ENCODE results near the gene GRAP.
"Not testable (repeated sequence)": the region's sequence is repeated elsewhere in the genome, so short reads cannot be mapped to it uniquely, and the experiment has no call there.

The GRAP gene

DNA sequence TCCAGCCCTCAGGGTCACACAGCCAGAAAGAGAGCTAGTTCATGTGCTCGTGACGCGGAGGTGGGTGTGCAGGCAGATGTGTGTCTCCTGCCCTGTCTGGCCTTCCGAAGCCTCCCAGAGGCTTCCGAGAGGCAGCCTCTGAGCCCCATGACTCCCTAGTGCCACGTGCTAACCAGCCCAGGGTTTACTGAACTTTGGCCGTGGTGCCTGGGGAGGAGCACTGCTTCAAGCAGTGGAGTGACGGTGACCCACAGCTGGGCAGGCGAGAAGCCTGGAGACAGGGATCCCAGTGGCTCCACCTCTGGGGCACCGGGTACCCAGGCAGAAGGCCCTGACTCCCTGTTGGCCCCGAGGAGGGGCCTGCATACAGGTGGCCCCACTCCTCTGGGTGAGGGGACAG is 18.1 kb downstream of the GRAP start:
- H3K4me3 Mint-ChIP-seq; H3K27me3 Mint-ChIP-seq; H3K36me3 Mint-ChIP-seq (ENCODE audit: low read depth); H3K27ac Mint-ChIP-seq; H3K9me3 Mint-ChIP-seq: not testable (repeated sequence)
- H3K4me1 Mint-ChIP-seq (ENCODE audit: low read depth): peaks cover 13% of the 10 kb centered on the region

- H3K36me3 Mint-ChIP-seq (ENCODE audit: low read depth): no peaks in the 10 kb centered on the region
Measured at GRCh38 chr17:19024101-19025078, 22.4 kb downstream of the GRAP start.

GRCh38 chr17:19023209-19023999 is 23.4 kb downstream of the GRAP start:
- H3K27me3 Mint-ChIP-seq: no peaks in the 10 kb centered on the region
- peaks cover 4% of the 10 kb centered on the region for H3K36me3 Mint-ChIP-seq (ENCODE audit: low read depth)
- H3K27ac Mint-ChIP-seq: no peak overlapping the region
- H3K4me1 Mint-ChIP-seq (ENCODE audit: low read depth): peaks cover 13% of the 10 kb centered on the region
- no peaks in the 10 kb centered on the region for H3K9me3 Mint-ChIP-seq
- H3K4me3 Mint-ChIP-seq: no peak overlapping the region

More at GRCh38 chr17:19024101-19025078, 22.4 kb downstream of the GRAP start:
- no peaks in the 10 kb centered on the region for H3K27me3 Mint-ChIP-seq
- no peaks in the 10 kb centered on the region for H3K9me3 Mint-ChIP-seq
- H3K4me3 Mint-ChIP-seq: no peak overlapping the region
- H3K27ac Mint-ChIP-seq: peak overlapping the region; percentile 38
- peaks cover 13% of the 10 kb centered on the region for H3K4me1 Mint-ChIP-seq (ENCODE audit: low read depth)

- no peak overlapping the region for H3K4me3 Mint-ChIP-seq
- no peak overlapping the region for H3K27ac Mint-ChIP-seq
- H3K36me3 Mint-ChIP-seq (ENCODE audit: low read depth): peaks cover 4% of the 10 kb centered on the region
- no peaks in the 10 kb centered on the region for H3K27me3 Mint-ChIP-seq
- peaks cover 13% of the 10 kb centered on the region for H3K4me1 Mint-ChIP-seq (ENCODE audit: low read depth)
- H3K9me3 Mint-ChIP-seq: no peaks in the 10 kb centered on the region
Measured at GRCh38 chr17:19022747-19023146, 24.0 kb downstream of the GRAP start.

- Mint-ChIP-seq H3K4me3 (no peak overlapping the region), H3K27ac (no peak overlapping the region), H3K9me3 (no peaks in the 10 kb centered on the region), H3K27me3 (no peaks in the 10 kb centered on the region), H3K36me3 (ENCODE audit: low read depth) (peaks cover 4% of the 10 kb centered on the region), H3K4me1 (ENCODE audit: low read depth) (peaks cover 13% of the 10 kb centered on the region)
Measured at GRCh38 chr17:19022128-19022527, 24.6 kb downstream of the GRAP start.

DNA sequence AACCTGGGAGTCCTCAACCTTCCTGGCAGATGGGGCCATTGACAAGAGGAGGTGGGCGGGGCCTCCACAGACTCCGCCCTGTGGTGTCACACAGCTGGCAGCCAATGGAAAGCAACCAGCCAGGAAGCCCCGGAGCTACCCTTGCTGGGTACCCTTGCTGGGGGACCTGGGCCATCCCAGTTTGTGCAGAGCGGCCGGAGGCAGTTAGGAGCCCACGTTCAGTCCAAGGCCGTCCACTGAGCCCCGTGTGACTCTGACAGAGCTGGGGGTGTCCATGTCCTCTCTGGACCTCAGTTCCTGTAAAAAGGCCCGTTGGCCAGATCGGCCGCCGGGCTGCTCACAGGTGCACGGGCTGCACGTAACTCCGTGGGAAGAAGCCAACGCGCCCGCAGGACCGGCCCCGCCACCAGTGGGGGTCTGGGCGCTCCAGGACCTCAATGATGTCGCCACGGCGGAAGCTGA is 25.1 kb downstream of the GRAP start:
- H3K36me3 Mint-ChIP-seq (ENCODE audit: low read depth): peaks cover 4% of the 10 kb centered on the region
- no peak overlapping the region for H3K27ac Mint-ChIP-seq
- no peaks in the 10 kb centered on the region for H3K27me3 Mint-ChIP-seq
- H3K4me3 Mint-ChIP-seq: no peak overlapping the region
- peaks cover 13% of the 10 kb centered on the region for H3K4me1 Mint-ChIP-seq (ENCODE audit: low read depth)
- no peaks in the 10 kb centered on the region for H3K9me3 Mint-ChIP-seq

DNA sequence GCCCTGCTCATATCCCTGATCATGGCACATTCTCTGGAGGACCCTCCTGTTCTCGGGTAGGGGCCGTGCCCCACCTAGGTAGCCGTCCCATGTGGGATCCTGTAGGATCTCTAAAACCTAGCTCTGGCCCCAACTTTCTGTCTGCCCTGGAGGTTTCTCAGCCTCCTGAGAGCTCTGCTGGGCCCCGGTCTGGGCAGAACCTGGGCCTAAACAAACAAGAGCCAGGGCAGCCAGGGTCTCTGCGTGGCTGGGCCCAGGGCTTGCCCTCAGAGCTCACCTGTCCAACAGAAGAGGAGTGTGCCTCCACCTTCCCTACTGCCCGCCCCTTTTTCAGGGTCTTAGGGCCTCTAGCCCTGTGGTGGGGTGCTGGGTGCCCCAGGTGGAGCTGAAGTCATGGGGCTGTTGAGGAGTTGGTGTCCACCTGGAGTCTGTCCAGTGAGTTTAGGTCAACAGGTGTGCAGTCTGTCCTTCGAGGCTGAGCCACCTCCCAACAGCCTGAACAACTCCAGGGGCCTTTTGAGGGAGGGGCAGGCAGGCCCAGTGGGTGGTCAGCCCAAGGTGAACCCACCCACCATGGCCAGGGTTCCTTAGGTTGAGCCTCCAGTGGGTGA is 25.6 kb downstream of the GRAP start:
- H3K36me3 Mint-ChIP-seq (ENCODE audit: low read depth); H3K27ac Mint-ChIP-seq; H3K9me3 Mint-ChIP-seq; H3K27me3 Mint-ChIP-seq; H3K4me3 Mint-ChIP-seq: not testable (repeated sequence)
- peaks cover 13% of the 10 kb centered on the region for H3K4me1 Mint-ChIP-seq (ENCODE audit: low read depth)

GRCh38 chr17:19020016-19020415 is 26.7 kb downstream of the GRAP start:
- Mint-ChIP-seq H3K4me3 (no peak overlapping the region), H3K36me3 (ENCODE audit: low read depth) (peaks cover 4% of the 10 kb centered on the region), H3K4me1 (ENCODE audit: low read depth) (peaks cover 13% of the 10 kb centered on the region), H3K27ac (peak overlapping the region; percentile 37), H3K27me3 (no peaks in the 10 kb centered on the region), H3K9me3 (no peaks in the 10 kb centered on the region)

DNA sequence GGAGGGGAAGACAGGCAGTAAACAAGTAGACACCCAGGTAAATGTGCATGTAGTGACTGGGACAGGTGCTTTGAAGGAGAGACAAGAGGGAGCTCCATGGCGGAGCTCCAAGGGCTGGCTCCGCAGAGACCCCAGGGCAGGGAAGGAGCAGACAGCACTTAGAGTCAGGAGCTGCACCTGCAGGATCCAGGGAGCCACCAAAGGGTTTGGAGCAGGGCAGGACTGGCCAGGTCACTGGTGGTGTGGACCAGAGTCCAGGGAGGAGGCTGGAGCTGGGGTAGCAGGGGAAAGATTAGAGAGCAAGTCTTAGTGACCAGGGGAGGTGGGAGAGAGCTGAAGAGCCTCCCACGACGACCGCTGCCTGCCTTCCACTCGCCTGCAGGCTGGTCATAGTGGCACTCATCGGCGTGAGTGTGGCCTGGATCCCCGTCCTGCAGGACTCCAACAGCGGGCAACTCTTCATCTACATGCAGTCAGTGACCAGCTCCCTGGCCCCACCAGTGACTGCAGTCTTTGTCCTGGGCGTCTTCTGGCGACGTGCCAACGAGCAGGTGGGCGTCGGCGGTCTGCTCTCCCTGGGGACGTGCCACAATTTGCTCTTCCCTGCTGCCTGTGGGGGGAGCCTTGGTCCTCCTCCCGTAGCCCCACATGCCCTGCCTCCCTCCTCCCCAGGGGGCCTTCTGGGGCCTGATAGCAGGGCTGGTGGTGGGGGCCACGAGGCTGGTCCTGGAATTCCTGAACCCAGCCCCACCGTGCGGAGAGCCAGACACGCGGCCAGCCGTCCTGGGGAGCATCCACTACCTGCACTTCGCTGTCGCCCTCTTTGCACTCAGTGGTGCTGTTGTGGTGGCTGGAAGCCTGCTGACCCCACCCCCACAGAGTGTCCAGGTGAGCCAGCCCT is 27.5 kb downstream of the GRAP start:
- Mint-ChIP-seq H3K27ac (peak overlapping the region; percentile 37), H3K9me3 (no peaks in the 10 kb centered on the region), H3K36me3 (ENCODE audit: low read depth) (peaks cover 4% of the 10 kb centered on the region), H3K4me3 (no peak overlapping the region), H3K4me1 (ENCODE audit: low read depth) (peaks cover 6% of the 10 kb centered on the region), H3K27me3 (no peaks in the 10 kb centered on the region)

- H3K27ac Mint-ChIP-seq: no peak overlapping the region
- no peak overlapping the region for H3K4me3 Mint-ChIP-seq
- peaks cover 4% of the 10 kb centered on the region for H3K36me3 Mint-ChIP-seq (ENCODE audit: low read depth)
- H3K4me1 Mint-ChIP-seq (ENCODE audit: low read depth): no peaks in the 10 kb centered on the region
- H3K9me3 Mint-ChIP-seq: no peaks in the 10 kb centered on the region
- no peaks in the 10 kb centered on the region for H3K27me3 Mint-ChIP-seq
Measured at GRCh38 chr17:19018600-19018950, 28.2 kb downstream of the GRAP start.

GRCh38 chr17:19017804-19018599 is 28.8 kb downstream of the GRAP start:
- Mint-ChIP-seq H3K9me3 (no peaks in the 10 kb centered on the region), H3K4me1 (ENCODE audit: low read depth) (no peaks in the 10 kb centered on the region), H3K4me3 (no peak overlapping the region), H3K27me3 (no peaks in the 10 kb centered on the region), H3K36me3 (ENCODE audit: low read depth) (peaks cover 4% of the 10 kb centered on the region), H3K27ac (no peak overlapping the region)

DNA sequence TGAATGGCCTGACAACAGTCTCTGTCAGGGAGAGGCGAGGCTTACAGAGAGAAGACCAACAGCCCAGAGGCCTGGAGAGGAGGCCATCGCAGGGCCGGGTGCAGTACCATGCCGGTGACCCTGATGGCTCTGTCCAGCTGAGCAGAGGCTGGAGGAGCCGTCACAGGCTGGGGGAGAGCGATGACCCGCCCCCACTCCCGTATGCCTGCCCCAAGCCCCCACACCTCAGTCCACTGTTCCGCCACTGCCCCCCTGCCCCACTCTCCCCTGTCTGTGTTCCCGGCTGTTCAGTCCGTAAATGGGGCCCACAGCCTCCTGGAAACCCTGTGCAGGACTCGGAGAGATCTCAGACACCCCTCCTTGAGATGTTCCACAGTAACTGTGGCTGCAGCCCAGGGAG is 29.4 kb downstream of the GRAP start:
- peaks cover 4% of the 10 kb centered on the region for H3K36me3 Mint-ChIP-seq (ENCODE audit: low read depth)
- no peaks in the 10 kb centered on the region for H3K27me3 Mint-ChIP-seq
- no peaks in the 10 kb centered on the region for H3K4me1 Mint-ChIP-seq (ENCODE audit: low read depth)
- H3K27ac Mint-ChIP-seq: no peak overlapping the region
- H3K9me3 Mint-ChIP-seq: no peaks in the 10 kb centered on the region
- H3K4me3 Mint-ChIP-seq: no peak overlapping the region

- H3K9me3 Mint-ChIP-seq: no peaks in the 10 kb centered on the region
- H3K27ac Mint-ChIP-seq: no peak overlapping the region
- H3K36me3 Mint-ChIP-seq (ENCODE audit: low read depth): peaks cover 4% of the 10 kb centered on the region
- H3K4me3 Mint-ChIP-seq: no peak overlapping the region
- H3K4me1 Mint-ChIP-seq (ENCODE audit: low read depth): no peaks in the 10 kb centered on the region
- H3K27me3 Mint-ChIP-seq: no peaks in the 10 kb centered on the region
Measured at GRCh38 chr17:19016881-19017280, 29.9 kb downstream of the GRAP start.
